Activated CD4-positive, CD25-positive, alpha-beta regulatory T cell treated with anti-CD3 and anti-CD28 coated beads, Interleukin-2, amount 50 U/mL, for 16 hours (primary cell): Measurements from ENCODE around the gene DSG1.
"Not testable (repeated sequence)": the region's sequence is repeated elsewhere in the genome, so short reads cannot be mapped to it uniquely, and the experiment has no call there.

Experiments
- DNase-seq: peaks from one replicate; pipeline ENCODE4 v3.0.0-alpha.2; 2020; ENCODE audit warnings: low read depth, low spot score

DSG1 gene

GRCh38 chr18:31317860-31318259 lies at the start of gene DSG1:
DSG1 (plus strand) TSS chr18:31318160; CDS start chr18:31318301, 141 bp downstream.
- no peak for DNase-seq

GRCh38 chr18:31268985-31269406 lies 49.0 kb upstream of the DSG1 start:
- DNase-seq = no peak

GRCh38 chr18:31269566-31269965 lies 48.4 kb upstream of the DSG1 start:
- no peak for DNase-seq

GRCh38 chr18:31270578-31270977 lies 47.4 kb upstream of the DSG1 start:
- no peak for DNase-seq

- no peak for DNase-seq
These were observed 44.0 kb upstream of the DSG1 start for GRCh38 chr18:31273812-31274527.

- no peak for DNase-seq
These were observed 43.0 kb upstream of the DSG1 start for GRCh38 chr18:31274931-31275330.

- DNase-seq = no peak
These were observed 42.1 kb upstream of the DSG1 start for GRCh38 chr18:31275722-31276463.

- no peak for DNase-seq
These were observed 39.3 kb upstream of the DSG1 start for GRCh38 chr18:31278609-31279071.

- no peak for DNase-seq
These were observed 37.5 kb upstream of the DSG1 start for GRCh38 chr18:31280502-31280901.

GRCh38 chr18:31281437-31281836 lies 36.5 kb upstream of the DSG1 start:
- DNase-seq = no peak

- DNase-seq = not testable (repeated sequence)
These were observed 28.5 kb upstream of the DSG1 start for GRCh38 chr18:31289446-31289845.

- DNase-seq = no peak
These were observed 26.3 kb upstream of the DSG1 start for GRCh38 chr18:31291688-31292087.

GRCh38 chr18:31294199-31294747 lies 23.7 kb upstream of the DSG1 start:
- DNase-seq = no peak

GRCh38 chr18:31297248-31297647 lies 20.7 kb upstream of the DSG1 start:
- DNase-seq = no peak

- no peak for DNase-seq
These were observed 16.7 kb upstream of the DSG1 start for GRCh38 chr18:31301201-31301655.

GRCh38 chr18:31302991-31303390 lies 15.0 kb upstream of the DSG1 start:
- DNase-seq = no peak

- DNase-seq = no peak
These were observed 14.2 kb upstream of the DSG1 start for GRCh38 chr18:31303771-31304170.

- DNase-seq = no peak
These were observed 8.8 kb upstream of the DSG1 start for GRCh38 chr18:31309115-31309514.

- no peak for DNase-seq
These were observed 986 bp upstream of the DSG1 start for GRCh38 chr18:31316974-31317373.

GRCh38 chr18:31321719-31322118 lies 3.8 kb downstream of the DSG1 start:
- DNase-seq = no peak

- no peak for DNase-seq
These were observed 7.1 kb downstream of the DSG1 start for GRCh38 chr18:31325051-31325450.

- no peak for DNase-seq
These were observed 12.0 kb downstream of the DSG1 start for GRCh38 chr18:31329787-31330438.
